ENCODE results near the gene HNF1B.
A peak's percentile ranks its signal among the peaks of the same experiment; 100 is the strongest.

The HNF1B gene

GRCh38 chr17:37744961-37745800, at the start of gene HNF1B:
Gene HNF1B, minus strand, starts transcription at chr17:37745059. Its CDS starts 175 bp downstream, at chr17:37744884.
- DNase-seq: no peak

DNA sequence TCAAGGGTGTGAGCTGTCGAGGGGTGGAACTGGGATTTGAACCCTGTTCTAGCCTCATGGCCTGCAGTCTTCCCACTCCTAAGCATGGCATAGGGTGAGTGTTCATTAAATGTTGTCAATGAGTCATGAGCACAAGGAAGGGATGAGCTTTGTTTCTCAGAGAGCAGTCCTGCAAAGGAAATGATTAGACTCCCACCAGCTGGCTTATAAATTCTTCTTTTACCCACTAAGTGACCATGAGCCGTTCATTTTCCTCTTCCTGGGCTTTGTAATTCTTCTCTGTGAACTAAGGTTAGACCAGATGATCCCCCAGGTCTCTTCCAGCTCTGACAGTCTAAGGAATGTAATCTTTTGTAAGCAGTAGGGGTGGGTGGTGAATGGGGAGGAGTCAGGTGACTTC, 47.9 kb upstream of the HNF1B start:
- DNase-seq: no peak

DNA sequence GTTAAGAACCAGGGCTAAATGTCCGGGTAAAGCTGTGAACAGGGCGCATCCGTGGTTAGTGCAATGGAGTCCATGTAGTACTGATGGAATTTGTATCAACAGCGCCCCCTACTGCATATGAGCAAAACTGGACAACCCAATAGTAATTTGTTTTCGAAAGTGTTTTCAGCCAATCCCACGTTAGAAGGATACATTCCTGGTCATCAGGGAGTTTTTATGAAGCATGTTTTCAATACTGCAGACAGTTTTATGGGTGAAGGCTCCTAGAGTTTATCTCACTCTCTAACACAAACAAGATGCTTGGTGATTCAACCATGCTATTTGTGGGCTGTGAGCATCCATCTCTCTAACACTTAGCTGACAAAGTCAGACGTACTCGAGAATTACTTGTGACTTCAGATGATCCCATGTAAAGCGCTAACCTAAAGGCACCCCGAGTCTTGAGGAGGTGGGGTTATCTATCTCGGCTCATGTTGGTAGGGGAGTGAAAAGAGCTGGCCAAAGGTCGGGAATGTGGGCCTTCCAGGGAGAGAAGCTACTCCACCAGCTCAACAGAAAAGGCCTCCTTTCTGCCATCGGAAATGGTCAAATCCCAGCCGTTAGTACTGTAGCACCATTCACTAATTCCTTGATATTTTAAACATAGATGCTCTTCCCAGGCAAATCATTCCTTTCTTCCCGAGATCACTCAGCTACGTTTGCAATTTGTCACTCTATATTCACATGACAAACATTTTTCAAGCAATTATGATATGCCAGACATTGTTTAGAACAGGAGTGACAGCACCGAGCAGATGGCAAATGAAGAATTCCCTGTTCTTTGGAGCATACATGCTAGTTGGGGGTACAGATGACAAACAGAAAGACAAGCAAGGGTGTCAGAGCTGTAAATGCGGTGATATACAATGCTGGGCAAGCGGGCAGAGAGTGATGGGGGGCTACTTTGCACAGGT, 46.9 kb upstream of the HNF1B start:
- peak; percentile 25 to 32 for DNase-seq

DNA sequence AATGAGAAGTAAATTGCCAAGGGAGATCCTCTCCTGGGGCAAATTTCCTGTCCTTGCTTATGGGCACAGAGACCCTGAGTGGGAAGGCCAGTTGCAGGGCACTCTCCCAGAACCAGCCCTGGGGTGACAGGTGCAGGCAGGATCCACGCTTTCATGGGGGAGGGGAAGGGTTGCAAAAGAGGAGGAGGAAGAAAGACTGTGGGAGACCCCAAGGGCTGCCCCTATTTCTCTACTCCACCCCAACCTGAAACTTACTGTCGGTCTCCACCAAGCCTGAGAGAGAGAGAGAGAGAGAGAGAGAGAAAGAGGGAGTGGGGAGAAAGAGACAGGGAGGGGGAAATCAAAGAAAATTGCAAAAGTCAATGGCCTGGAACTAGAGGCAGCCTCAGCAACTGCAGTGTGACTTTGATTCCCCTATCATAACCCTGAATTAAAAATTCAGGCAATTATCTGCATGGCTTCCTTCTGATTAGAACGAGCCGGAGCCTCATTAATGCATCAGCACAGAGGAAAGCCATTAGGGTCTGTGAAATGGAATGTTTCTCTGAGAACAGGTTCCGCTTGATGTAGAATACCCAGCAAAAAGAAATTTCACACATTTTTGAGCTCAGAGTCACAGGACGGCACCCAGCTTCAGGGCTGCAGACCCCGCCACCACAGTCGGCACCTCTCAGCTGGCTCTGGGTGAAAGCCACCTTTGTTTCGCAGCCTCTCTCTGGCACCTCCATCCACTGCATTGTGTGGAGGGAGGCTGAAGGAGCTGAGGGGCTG, 45.1 kb upstream of the HNF1B start:
- DNase-seq: no peak

DNA sequence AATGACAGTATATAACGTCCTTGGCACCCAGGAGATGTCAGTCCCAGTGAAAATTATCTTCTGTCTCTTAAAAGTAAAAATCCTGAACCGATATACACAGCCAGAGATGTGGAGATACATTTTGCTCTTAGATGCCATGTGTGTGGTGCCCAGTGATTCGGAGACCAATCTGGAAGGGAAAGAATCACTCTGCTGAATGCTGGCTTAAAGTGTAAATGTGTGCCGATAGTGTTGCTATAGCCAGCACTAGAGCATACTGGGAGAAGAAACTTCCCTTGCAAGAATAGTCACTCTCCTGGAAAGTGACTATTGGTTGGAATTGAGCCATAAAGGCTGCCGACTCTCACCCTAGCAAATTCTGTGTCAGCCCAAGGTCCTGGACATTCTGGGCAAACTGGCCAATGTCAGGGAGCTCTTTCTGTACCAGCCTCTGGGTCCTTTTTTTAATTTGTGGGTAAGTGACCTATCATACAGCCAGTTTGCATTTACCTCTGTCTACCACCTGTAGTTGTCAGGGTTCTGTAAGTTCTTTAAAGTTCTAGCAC, 44.2 kb upstream of the HNF1B start:
- no peak for DNase-seq

DNA sequence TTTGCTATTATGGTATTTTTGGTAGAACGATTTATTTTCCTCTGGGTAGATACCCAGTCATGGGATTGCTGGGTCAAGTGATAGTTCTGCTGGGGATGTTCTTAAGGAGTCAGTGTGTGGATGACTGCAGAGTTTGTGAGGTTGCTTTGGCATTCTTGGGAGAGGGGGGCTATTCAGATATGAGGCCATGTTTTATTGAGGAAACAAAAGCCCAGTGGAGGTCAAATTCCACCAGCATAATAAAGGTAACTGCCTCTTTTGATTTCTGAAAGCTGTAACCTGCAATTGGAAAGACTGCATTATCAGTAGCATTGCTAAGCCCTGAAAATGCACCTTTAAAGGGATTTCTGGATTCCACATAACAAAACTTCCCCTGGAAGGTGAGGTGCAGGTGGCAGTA, 43.7 kb upstream of the HNF1B start:
- no peak for DNase-seq

DNA sequence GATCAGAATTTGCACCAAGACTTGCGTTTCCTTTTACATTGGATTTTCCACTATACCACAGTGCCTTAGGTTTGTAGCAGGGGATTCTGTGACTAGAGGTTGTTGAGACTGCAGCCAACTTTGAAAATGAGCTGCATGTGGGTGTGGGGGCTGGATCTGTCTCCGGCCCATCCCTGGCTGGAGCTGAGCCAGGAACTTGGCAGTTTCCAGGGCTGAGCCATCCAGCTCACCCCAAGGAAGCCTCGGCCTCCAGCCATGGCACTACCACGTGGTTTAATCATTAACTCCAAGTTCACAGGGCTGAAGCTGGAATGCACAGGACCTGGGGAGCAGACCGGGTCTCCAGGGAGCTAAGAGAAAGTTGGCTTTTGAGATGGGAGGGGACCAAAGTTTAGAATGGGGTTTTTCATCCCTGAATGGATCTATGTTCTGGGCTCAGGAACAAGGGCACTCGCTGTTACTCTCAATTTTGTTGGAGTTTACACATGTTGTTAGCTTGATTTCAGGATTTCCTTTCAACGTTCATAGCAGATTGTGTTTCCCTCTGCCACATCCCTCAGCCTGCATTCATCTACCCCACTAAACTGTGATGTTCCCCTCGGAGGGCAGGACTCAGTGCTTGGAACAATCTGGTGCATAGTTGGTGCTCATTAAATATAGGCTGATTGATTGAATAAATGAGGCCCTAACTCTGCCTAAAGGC, 42.3 kb upstream of the HNF1B start:
- DNase-seq: no peak

GRCh38 chr17:37786481-37786880, 41.6 kb upstream of the HNF1B start:
- no peak for DNase-seq

GRCh38 chr17:37782460-37782859, 37.6 kb upstream of the HNF1B start:
- peak; percentile 6 to 12 for DNase-seq

DNA sequence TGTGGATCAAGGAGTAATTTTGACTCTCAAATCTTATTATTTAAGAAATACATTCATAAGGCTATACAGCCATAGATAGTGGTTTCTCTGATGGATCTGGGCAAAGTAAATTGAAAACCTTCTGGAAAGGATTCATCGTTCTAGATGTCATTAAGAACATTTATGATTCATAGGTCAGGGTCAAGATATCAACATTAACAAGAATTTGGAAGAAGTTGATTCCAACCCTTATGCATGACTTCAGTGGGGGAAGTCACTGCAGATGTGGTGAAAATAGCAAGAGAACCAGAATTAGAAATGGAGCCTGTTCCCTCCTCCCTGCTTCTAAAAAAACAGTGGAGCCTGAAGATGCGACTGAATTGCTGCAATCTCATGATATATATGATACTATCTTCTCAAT, 36.6 kb upstream of the HNF1B start:
- DNase-seq: no peak

- no peak for DNase-seq
Measured at GRCh38 chr17:37779554-37779953, 34.7 kb upstream of the HNF1B start.

- no peak for DNase-seq
Measured at GRCh38 chr17:37774504-37774903, 29.6 kb upstream of the HNF1B start.

GRCh38 chr17:37772982-37773381, 28.1 kb upstream of the HNF1B start:
- DNase-seq: no peak

DNA sequence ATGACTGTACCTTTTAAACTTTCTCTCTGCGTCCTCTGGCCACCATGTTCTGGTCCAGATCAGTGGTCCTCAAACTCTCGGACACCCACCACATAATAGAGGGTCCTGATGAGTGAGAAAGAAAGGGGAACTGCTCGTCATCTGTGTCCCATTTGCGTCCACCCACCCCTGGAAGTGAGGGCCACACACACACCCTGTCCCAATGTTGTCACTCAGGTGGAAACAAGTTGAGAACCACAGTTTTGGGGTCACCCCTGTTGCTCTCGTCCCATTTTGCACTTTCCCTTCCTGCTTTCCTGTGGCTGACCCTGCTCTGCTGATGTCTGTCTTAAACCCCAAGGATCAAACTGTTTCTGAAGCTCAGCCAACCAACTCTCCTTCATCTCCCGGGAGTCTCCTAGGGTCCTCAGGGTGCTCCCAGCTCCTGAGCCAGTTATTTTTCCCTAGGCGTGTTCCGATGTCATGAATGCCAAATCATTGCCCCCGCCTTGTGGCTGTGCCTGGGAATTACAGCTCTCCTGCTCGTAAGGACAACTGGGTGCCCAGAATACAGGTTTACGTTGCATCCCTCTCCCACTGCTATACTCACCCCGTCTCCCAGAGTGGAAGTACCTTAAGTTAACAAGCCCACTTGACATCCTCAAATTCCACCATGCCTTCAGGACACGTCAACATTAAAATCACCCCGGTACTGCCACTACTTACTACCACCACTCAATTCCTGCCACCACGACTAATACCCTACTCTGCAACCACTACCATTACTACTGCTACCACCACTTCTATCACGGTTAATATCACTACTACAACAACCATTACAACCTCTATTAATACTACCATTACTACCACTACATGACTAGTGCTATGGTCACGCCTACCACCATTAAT, 26.0 kb upstream of the HNF1B start:
- DNase-seq: peak; percentile 15 to 55

DNA sequence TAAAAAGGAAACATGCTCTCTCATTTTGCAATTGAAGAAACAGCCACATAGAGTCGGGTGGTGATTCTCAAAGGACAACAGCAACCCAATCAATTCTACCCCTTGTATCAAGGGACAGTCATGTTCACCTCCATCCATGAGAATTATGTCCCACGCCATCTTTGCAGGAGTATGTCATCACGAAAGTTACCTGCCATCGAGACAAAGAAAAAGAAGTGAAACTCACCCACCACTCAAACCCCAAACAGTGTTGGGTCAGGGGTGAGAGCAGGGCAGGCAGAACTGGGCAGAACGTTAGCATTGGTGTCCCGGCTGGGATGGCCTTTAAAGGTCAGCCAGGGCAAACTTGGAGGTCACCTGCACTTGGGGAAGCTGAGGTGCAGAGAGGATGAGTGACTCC, 24.2 kb upstream of the HNF1B start:
- DNase-seq: no peak

- DNase-seq: no peak
Measured at GRCh38 chr17:37768438-37768837, 23.6 kb upstream of the HNF1B start.

DNA sequence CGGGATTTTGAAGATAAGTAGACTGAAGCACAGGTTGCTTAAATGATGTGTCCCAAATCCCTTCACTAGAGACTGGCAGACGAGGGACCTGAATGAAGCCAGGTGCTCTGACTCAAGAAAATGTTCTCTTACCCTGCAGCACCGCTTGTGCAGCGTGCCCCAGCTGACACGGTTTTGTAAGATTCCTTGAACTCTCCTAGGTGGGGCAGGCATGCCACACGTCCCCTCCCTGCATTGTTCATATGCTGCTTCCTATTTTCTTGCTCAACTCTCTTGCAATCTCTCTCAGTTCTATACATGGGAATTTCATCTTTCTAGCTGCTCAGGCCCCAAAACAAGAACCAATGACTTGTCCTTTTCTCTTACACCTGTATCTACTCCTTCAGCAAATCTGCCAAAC, 22.1 kb upstream of the HNF1B start:
- DNase-seq: no peak

DNA sequence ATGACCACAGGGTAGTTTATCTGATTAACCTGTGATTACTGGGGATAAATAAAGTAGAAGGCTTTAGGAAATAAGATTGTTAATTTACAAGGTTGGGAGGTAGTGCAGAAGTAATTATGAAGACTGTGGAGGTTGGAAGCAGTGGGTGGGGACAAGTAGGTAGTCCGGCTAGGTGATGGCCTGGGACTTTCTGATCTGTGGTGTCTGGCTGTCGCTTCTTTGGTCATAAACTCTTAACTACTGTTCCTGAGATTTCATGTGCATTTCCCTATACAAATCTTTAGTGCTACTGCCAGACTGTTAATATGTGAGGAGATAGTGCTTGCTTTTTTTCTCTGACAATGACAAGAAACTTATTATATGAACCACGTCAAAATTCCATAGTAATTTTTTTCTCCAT, 19.5 kb upstream of the HNF1B start:
- no peak for DNase-seq

DNA sequence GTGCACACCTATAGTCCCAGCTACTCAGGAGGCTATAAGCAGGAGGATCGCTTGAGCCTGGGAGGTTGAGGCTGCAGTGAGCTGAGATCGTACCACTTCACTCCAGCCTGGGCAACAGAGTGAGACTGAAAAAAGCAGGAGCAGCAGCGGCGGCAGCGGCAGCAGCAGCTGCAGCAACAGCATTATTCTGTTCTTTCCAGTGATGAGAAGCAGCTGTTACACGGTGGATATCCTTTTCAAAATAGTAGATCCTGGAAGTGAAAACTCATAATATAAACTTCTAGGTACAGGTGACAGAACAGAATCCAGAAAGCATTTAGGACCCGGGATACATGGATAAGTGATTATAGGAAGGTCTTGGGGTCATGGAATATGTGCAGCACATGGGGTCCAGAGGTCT, 17.8 kb upstream of the HNF1B start:
- DNase-seq: no peak

DNA sequence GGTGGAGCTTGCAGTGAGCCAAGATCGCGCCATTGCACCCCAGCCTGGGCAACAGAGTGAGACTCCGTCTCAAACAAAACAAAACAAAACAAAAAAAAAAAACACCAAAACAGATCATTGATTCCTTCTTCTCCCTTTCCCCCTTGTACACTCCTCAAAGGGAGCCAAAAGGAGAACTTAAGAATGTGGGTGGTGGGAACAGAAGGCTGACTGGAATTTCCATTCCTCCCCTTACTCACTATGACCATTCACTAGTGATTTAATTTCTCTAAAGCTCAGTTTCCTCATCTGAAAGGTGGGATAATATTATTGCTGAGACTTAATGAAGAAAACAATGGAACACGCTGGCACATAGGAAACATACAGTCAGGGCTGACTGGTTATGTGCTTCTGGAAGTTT, 17.1 kb upstream of the HNF1B start:
- DNase-seq: no peak

DNA sequence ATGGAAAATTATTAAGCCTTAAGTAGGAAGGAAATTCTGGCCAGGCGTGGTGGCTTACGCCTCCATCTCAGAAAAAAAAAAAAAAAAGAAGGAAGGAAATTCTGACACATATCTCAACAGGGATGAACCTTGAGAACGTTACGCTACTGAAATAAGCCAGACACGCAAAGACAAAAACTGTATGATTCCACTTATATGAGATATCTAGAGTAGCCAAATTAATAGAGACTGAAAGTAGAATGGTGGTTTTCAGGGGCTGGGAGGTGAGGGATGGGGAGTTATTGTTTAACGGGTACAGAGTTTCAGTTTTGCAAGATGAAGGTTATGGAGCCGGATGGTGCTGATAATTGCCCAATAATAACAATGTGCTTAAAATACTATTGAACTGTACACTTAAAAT, 16.2 kb upstream of the HNF1B start:
- DNase-seq: no peak
